ENCODE results near the gene TMSB15B. TPM values are rescaled to one million over a fixed set of nuclear protein-coding genes. Genes with fewer than 3 reads are reported as not detected.
"Not testable (repeated sequence)": the region's sequence is repeated elsewhere in the genome, so short reads cannot be mapped to it uniquely, and the experiment has no call there.

TMSB15B gene
- total and polyA plus RNA-seq, 2 experiments from 2014 or later, result 6.6 to 14.3 TPM

- H3K27me3 ChIP-seq, result no peaks in the 10 kb centered on the region
- H3K4me1 ChIP-seq (ENCODE audit: insufficient read depth), result no peaks in the 10 kb centered on the region
- H3K9me3 ChIP-seq (ENCODE audit: low read depth), result no peaks in the 10 kb centered on the region
- H4K20me1 ChIP-seq (ENCODE audit: insufficient read depth, poor library complexity, severe bottlenecking), result no peaks in the 10 kb centered on the region
- H3K36me3 ChIP-seq (replicated peaks; ENCODE audit: insufficient read depth, low read depth), result no peaks in the 10 kb centered on the region
- DNase-seq (ENCODE audit: low spot score), result peak; percentile 66
- H3K79me2 ChIP-seq, result no peaks in the 10 kb centered on the region
- H3K4me2 ChIP-seq, result peak overlapping the region; percentile 85
- peak overlapping the region; percentile 79 for H3K4me3 ChIP-seq
- H2AFZ ChIP-seq, result peak overlapping the region; percentile 92
- TF ChIP-seq CTCF (IDR thresholded peaks at IDR 0.05; ENCODE audit: poor library complexity) (no peak), EZH2 (IDR thresholded peaks at IDR 0.05; ENCODE audit: borderline replicate concordance) (no peak), EZH2phosphoT487 (IDR thresholded peaks at IDR 0.05; ENCODE audit: low read depth, severe bottlenecking, unreplicated experiment) (no peak)
- H3K9me2 ChIP-seq (replicated peaks; ENCODE audit: insufficient read depth), result no peaks in the 10 kb centered on the region
- H3K27ac ChIP-seq, result peak overlapping the region; percentile 91
- 40% methylated on average over 55 of the region's 64 CpGs for WGBS (ENCODE audit: low lambda C conversion rate, missing lambda C conversion rate)
Measured at GRCh38 chrX:103918571-103919269, 43.7 kb upstream of the TMSB15B start.

GRCh38 chrX:103919270-103919637 lies 43.2 kb upstream of the TMSB15B start:
- Histone ChIP-seq H3K27me3 (no peaks in the 10 kb centered on the region), H3K9me3 (ENCODE audit: low read depth) (no peaks in the 10 kb centered on the region), H2AFZ (peak overlapping the region; percentile 92), H4K20me1 (ENCODE audit: insufficient read depth, poor library complexity, severe bottlenecking) (no peaks in the 10 kb centered on the region), H3K4me3 (peak overlapping the region; percentile 79), H3K4me2 (peak overlapping the region; percentile 85), H3K4me1 (ENCODE audit: insufficient read depth) (no peaks in the 10 kb centered on the region), H3K36me3 (replicated peaks; ENCODE audit: insufficient read depth, low read depth) (no peaks in the 10 kb centered on the region), H3K9me2 (replicated peaks; ENCODE audit: insufficient read depth) (no peaks in the 10 kb centered on the region), H3K79me2 (no peaks in the 10 kb centered on the region), H3K27ac (peak overlapping the region; percentile 91)
- TF ChIP-seq CTCF (IDR thresholded peaks at IDR 0.05; ENCODE audit: poor library complexity), result no peak
- TF ChIP-seq EZH2phosphoT487 (IDR thresholded peaks at IDR 0.05; ENCODE audit: low read depth, severe bottlenecking, unreplicated experiment), result no peak
- no peak for TF ChIP-seq EZH2 (IDR thresholded peaks at IDR 0.05; ENCODE audit: borderline replicate concordance)
- 49% methylated on average over 10 of the region's 10 CpGs for WGBS (ENCODE audit: low lambda C conversion rate, missing lambda C conversion rate)
- peak; percentile 34 for DNase-seq (ENCODE audit: low spot score)

- H3K4me1 ChIP-seq (ENCODE audit: insufficient read depth); H3K4me3 ChIP-seq; H3K36me3 ChIP-seq (replicated peaks; ENCODE audit: insufficient read depth, low read depth); H3K27me3 ChIP-seq; H3K9me2 ChIP-seq (replicated peaks; ENCODE audit: insufficient read depth); H3K4me2 ChIP-seq; H3K79me2 ChIP-seq; H2AFZ ChIP-seq; H4K20me1 ChIP-seq (ENCODE audit: insufficient read depth, poor library complexity, severe bottlenecking); H3K27ac ChIP-seq; H3K9me3 ChIP-seq (ENCODE audit: low read depth); DNase-seq (ENCODE audit: low spot score): not testable (repeated sequence)
- 92% methylated on average over 3 of the region's 3 CpGs for WGBS (ENCODE audit: low lambda C conversion rate, missing lambda C conversion rate)
Measured at GRCh38 chrX:103920515-103920914, 41.9 kb upstream of the TMSB15B start.

DNA sequence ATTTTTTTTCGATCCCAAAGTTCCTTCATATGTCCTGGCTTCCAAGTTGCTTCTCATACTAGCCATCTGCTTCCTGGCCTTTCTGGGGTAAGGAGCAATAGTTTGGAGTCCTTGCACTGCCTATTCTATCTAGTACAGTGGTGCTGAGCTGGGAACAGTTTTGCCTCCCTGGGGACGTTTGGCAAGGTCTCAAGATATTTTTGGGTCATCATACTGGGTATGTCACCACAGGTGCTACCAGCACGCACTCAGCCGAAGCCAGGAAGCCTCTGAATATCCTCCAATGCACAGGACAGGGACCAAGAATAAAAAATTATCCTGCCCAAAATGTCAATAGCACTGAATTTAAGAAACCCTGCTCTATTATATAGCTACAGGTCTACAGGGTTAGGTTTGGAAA lies 35.4 kb upstream of the TMSB15B start:
- WGBS (ENCODE audit: low lambda C conversion rate, missing lambda C conversion rate), result 73% methylated on average over 4 of the region's 4 CpGs
- no peaks in the 10 kb centered on the region for H3K4me1 ChIP-seq (ENCODE audit: insufficient read depth)

More for the DNA sequence above, 35.4 kb upstream of the TMSB15B start:
- H3K4me3 ChIP-seq, result no peak overlapping the region
- H4K20me1 ChIP-seq (ENCODE audit: insufficient read depth, poor library complexity, severe bottlenecking), result no peaks in the 10 kb centered on the region
- DNase-seq (ENCODE audit: low spot score), result no peak
- no peaks in the 10 kb centered on the region for H3K36me3 ChIP-seq (replicated peaks; ENCODE audit: insufficient read depth, low read depth)
- TF ChIP-seq EZH2phosphoT487 (IDR thresholded peaks at IDR 0.05; ENCODE audit: low read depth, severe bottlenecking, unreplicated experiment), result no peak
- no peak for TF ChIP-seq EZH2 (IDR thresholded peaks at IDR 0.05; ENCODE audit: borderline replicate concordance)
- no peak for TF ChIP-seq CTCF (IDR thresholded peaks at IDR 0.05; ENCODE audit: poor library complexity)
- no peaks in the 10 kb centered on the region for H3K27me3 ChIP-seq
- no peaks in the 10 kb centered on the region for H3K79me2 ChIP-seq
- no peak overlapping the region for H3K27ac ChIP-seq
- H3K4me2 ChIP-seq, result no peak overlapping the region
- no peak overlapping the region for H2AFZ ChIP-seq
- no peaks in the 10 kb centered on the region for H3K9me2 ChIP-seq (replicated peaks; ENCODE audit: insufficient read depth)
- no peaks in the 10 kb centered on the region for H3K9me3 ChIP-seq (ENCODE audit: low read depth)
